ENCODE data around the gene SRBD1. TPM values are rescaled to one million over a fixed set of nuclear protein-coding genes. Genes with fewer than 3 reads are reported as not detected.

The SRBD1 gene
- total RNA-seq, 1 experiment from 2014 or later, result 20.6 TPM

GRCh38 chr2:45494978-45495293, 116.1 kb downstream of the SRBD1 start:
- POLR2A ChIA-PET, result no interaction called here
- Histone ChIP-seq H3K4me3 (replicated peaks in 1 of 2; ENCODE audit: low read depth in 1 of 2, low read length in 2 of 2) (no peak overlapping the region), H3K9ac (ENCODE audit: low read length) (no peak overlapping the region), H3K9me2 (ENCODE audit: insufficient read depth) (no peaks in the 10 kb centered on the region), H3K4me1 (ENCODE audit: control insufficient read depth in 1 of 2, insufficient read depth in 2 of 2, low read length in 2 of 2) (no peaks in the 10 kb centered on the region), H3K4me2 (ENCODE audit: low read length) (no peak overlapping the region), H3K27me3 (ENCODE audit: insufficient read depth, low read length) (no peaks in the 10 kb centered on the region), H2AFZ (ENCODE audit: low read depth, low read length, poor library complexity, severe bottlenecking) (no peak overlapping the region), H3K9me3 (ENCODE audit: control insufficient read depth in 1 of 2, insufficient read depth in 1 of 2, low read depth in 1 of 2, low read length in 2 of 2) (no peaks in the 10 kb centered on the region), H4K20me1 (ENCODE audit: insufficient read depth) (no peaks in the 10 kb centered on the region), H3K27ac (ENCODE audit: low read depth, low read length) (no peak overlapping the region), H3K36me3 (ENCODE audit: control insufficient read depth in 1 of 2, insufficient read depth in 2 of 2, low read length in 2 of 2) (no peaks in the 10 kb centered on the region), H3K79me2 (ENCODE audit: insufficient read depth, low read length) (no peaks in the 10 kb centered on the region)
- no TSS peak for BruUV-seq (replicated peaks)
- ATAC-seq (no peak), DNase-seq (ENCODE audit: low read depth, low spot score) (no peak)
- RAD21 ChIA-PET (ENCODE audit: low non-redundant PET in 1 of 2, low total read pairs in 2 of 2, uncharacterized antibody in 2 of 2, unreplicated experiment in 2 of 2), result interaction anchor here (0.6 to 1.7 kb wide), 2 partner anchors 513 kb away, joined by 5 read pairs; no protein-coding TSS in a partner anchor
- intact Hi-C loops (cut with micrococcal nuclease), result loop anchor here (1.0 to 10.0 kb wide), 2 partner anchors 514 to 1620 kb away; no protein-coding TSS in a partner anchor
- TF ChIP-seq SP1 (IDR thresholded peaks at IDR 0.05; ENCODE audit: low read depth) (no peak), EGR1 (IDR thresholded peaks at IDR 0.05; ENCODE audit: low read depth) (no peak), CEBPB (IDR thresholded peaks at IDR 0.05; ENCODE audit: low read depth) (no peak), MAX (IDR thresholded peaks at IDR 0.05) (no peak), EZH2 (IDR thresholded peaks at IDR 0.05) (no peak), CTCF (IDR thresholded peaks at IDR 0.05 in 2 of 3, conservative IDR thresholded peaks at IDR 0.05 in 1 of 3; ENCODE audit: borderline replicate concordance in 1 of 3, insufficient read depth in 1 of 3, low read depth in 2 of 3, low read length in 2 of 3) (no peak), YY1 (IDR thresholded peaks at IDR 0.05; ENCODE audit: extremely low read depth, insufficient replicate concordance, low read depth, low read length) (no peak), FOSL1 (IDR thresholded peaks at IDR 0.05; ENCODE audit: low read depth) (no peak), RAD21 (IDR thresholded peaks at IDR 0.05; ENCODE audit: low read depth) (no peak), TCF7L2 (IDR thresholded peaks at IDR 0.05; ENCODE audit: borderline replicate concordance, extremely low read depth, insufficient read depth, insufficient read length) (no peak), SIN3A (IDR thresholded peaks at IDR 0.05; ENCODE audit: low read depth) (no peak), ELF1 (IDR thresholded peaks at IDR 0.05; ENCODE audit: borderline replicate concordance, low read depth) (no peak), SRF (IDR thresholded peaks at IDR 0.05; ENCODE audit: low read depth) (no peak), POLR2AphosphoS5 (IDR thresholded peaks at IDR 0.05; ENCODE audit: low read depth, low read length) (no peak), ZNF274 (IDR thresholded peaks at IDR 0.05; ENCODE audit: low read depth, low read length) (no peak)
- CTCF ChIA-PET, result interaction anchor here (4.3 kb wide), 1 partner anchor 513 kb away, joined by 62 read pairs; no protein-coding TSS in a partner anchor

Data from HCT116 (cell line).